HepG2 (cell line): Measurements from ENCODE around the gene SEMA7A. TPM values are rescaled to one million over a fixed set of nuclear protein-coding genes. Genes with fewer than 3 reads are reported as not detected.

Experiments used
- AFF4 ChIP-seq: sonication (generic); formaldehyde crosslinking; IDR thresholded peaks from 2 replicates; pipeline ENCODE4 v1.4.0; 2020; ENCODE audit warnings: missing genetic modification reagents
- AKAP8 ChIP-seq: sonication (generic); formaldehyde crosslinking; IDR thresholded peaks from 2 replicates; pipeline ENCODE4 v1.5.1; 2020; ENCODE audit warnings: mild to moderate bottlenecking, missing genetic modification reagents
- ATF7-NPFF ChIP-seq: sonication (generic); formaldehyde crosslinking; IDR thresholded peaks from 2 replicates; pipeline ENCODE4 v1.8.1; 2023; ENCODE audit warnings: mild to moderate bottlenecking, low read depth, missing genetic modification reagents, moderate library complexity
- CREBL2 ChIP-seq: sonication (generic); formaldehyde crosslinking; IDR thresholded peaks from 2 replicates; pipeline ENCODE4 v1.8.1; 2023; ENCODE audit warnings: missing genetic modification reagents, mild to moderate bottlenecking, borderline replicate concordance
- FOSL1 ChIP-seq: sonication (generic); formaldehyde crosslinking; IDR thresholded peaks from 2 replicates; pipeline ENCODE4 v1.9.0; 2021; ENCODE audit warnings: missing genetic modification reagents, borderline replicate concordance
- HOXA3 ChIP-seq: sonication (generic); formaldehyde crosslinking; IDR thresholded peaks from 2 replicates; pipeline ENCODE4 v1.5.0; 2020; ENCODE audit warnings: missing genetic modification reagents
- HOXA5 ChIP-seq: sonication (generic); formaldehyde crosslinking; IDR thresholded peaks from 2 replicates; pipeline ENCODE4 v1.4.0; 2020; ENCODE audit warnings: missing genetic modification reagents
- NFKB2 ChIP-seq: sonication (generic); formaldehyde crosslinking; IDR thresholded peaks from 2 replicates; pipeline ENCODE4 v1.4.0; 2020; ENCODE audit warnings: missing genetic modification reagents, borderline replicate concordance
- PRPF4 ChIP-seq: fragments of 200-400 bp; formaldehyde crosslinking; IDR thresholded peaks from 2 replicates; pipeline ENCODE4 v1.6.1; 2016; ENCODE audit warnings: low read length, low read depth; ENCODE audit not compliant: poor library complexity, severe bottlenecking
- PTBP1 ChIP-seq: fragments of 200-400 bp; formaldehyde crosslinking; IDR thresholded peaks from 2 replicates; pipeline ENCODE4 v1.6.1; 2018; ENCODE audit warnings: low read length, low read depth; ENCODE audit not compliant: poor library complexity, severe bottlenecking
- RFXAP ChIP-seq: sonication (generic); formaldehyde crosslinking; IDR thresholded peaks from 2 replicates; pipeline ENCODE4 v1.4.0; 2020; ENCODE audit warnings: missing genetic modification reagents, borderline replicate concordance
- SMYD3 ChIP-seq: sonication (generic); formaldehyde crosslinking; IDR thresholded peaks from 2 replicates; pipeline ENCODE4 v1.8.1; 2023; ENCODE audit warnings: mild to moderate bottlenecking, missing genetic modification reagents
- SRY ChIP-seq: sonication (generic); formaldehyde crosslinking; IDR thresholded peaks from 2 replicates; pipeline ENCODE4 v1.8.0; 2022; ENCODE audit warnings: mild to moderate bottlenecking, missing genetic modification reagents
- TBX2 ChIP-seq: sonication (generic); formaldehyde crosslinking; IDR thresholded peaks from 2 replicates; pipeline ENCODE4 v1.5.0; 2020; ENCODE audit warnings: missing genetic modification reagents, mild to moderate bottlenecking, borderline replicate concordance
- U2AF2 ChIP-seq: fragments of 200-400 bp; formaldehyde crosslinking; IDR thresholded peaks from 2 replicates; pipeline ENCODE4 v1.6.1; 2017; ENCODE audit warnings: low read depth, mild to moderate bottlenecking, low read length
- ZNF121 ChIP-seq: sonication (generic); formaldehyde crosslinking; IDR thresholded peaks from 2 replicates; pipeline ENCODE4 v1.5.0; 2020; ENCODE audit warnings: mild to moderate bottlenecking, missing genetic modification reagents
- ZNF180 ChIP-seq: sonication (generic); formaldehyde crosslinking; IDR thresholded peaks from 2 replicates; pipeline ENCODE4 v1.4.0; 2020; ENCODE audit warnings: low read depth, missing genetic modification reagents, borderline replicate concordance
- ZNF263 ChIP-seq: sonication (generic); formaldehyde crosslinking; IDR thresholded peaks from 2 replicates; pipeline ENCODE4 v1.4.0; 2020; ENCODE audit warnings: missing genetic modification reagents
- ZNF564 ChIP-seq: sonication (generic); formaldehyde crosslinking; IDR thresholded peaks from 2 replicates; pipeline ENCODE4 v1.8.1; 2023; ENCODE audit warnings: mild to moderate bottlenecking, missing genetic modification reagents
- ZNF724P ChIP-seq: sonication (generic); formaldehyde crosslinking; IDR thresholded peaks from 2 replicates; pipeline ENCODE4 v1.8.0; 2022; ENCODE audit warnings: missing genetic modification reagents, borderline replicate concordance
- ZNF788 ChIP-seq: sonication (generic); formaldehyde crosslinking; IDR thresholded peaks from 2 replicates; pipeline ENCODE4 v1.5.0; 2020; ENCODE audit warnings: mild to moderate bottlenecking, missing genetic modification reagents, borderline replicate concordance
- ZNF792 ChIP-seq: IDR thresholded peaks from 2 replicates; pipeline ENCODE4 v1.6.1; 2016
- polyA plus RNA-seq, 8 experiments: library from polyadenylated mRNA; depleted of rRNA in 3 of 8; stranded (reverse) in 7 of 8; unstranded in 1 of 8; fragments of >200 nt; fragmentation: Illumina TruSeq in 4 of 8; extraction: Trizol in 4 of 8; gene quantifications; 2 replicates each; pipeline versions ENCODE4 v1.2.1 to v1.2.3, GENCODE V29; 2011 to 2016; ENCODE audit warnings: low read depth in 4 of 8, missing spikeins in 1 of 8, mixed read lengths in 1 of 8; ENCODE audit not compliant: insufficient read depth in 1 of 8
- total RNA-seq, 5 experiments: library from RNA; depleted of rRNA; stranded (reverse); fragments of >200 nt; fragmentation: Illumina TruSeq; extraction: Trizol; gene quantifications; 2 replicates each; pipeline ENCODE4 v1.2.3, GENCODE V29; 2016; ENCODE audit warnings: low read depth in 1 of 5
- TF ChIP-seq, protein P1 (sequence below): sonication (generic); formaldehyde crosslinking; IDR thresholded peaks from 2 replicates; pipeline ENCODE4 v1.9.0; 2021; ENCODE audit warnings: missing genetic modification reagents, mild to moderate bottlenecking, borderline replicate concordance
- TF ChIP-seq, protein P2 (sequence below): sonication (generic); formaldehyde crosslinking; IDR thresholded peaks from 2 replicates; pipeline ENCODE4 v1.5.0; 2020; ENCODE audit warnings: missing genetic modification reagents

The SEMA7A gene
- total and polyA plus RNA-seq, 2 of the 13 experiments (the other 11 are each of a cell fraction or from before 2014, with no cell fraction given), result 9.0 to 15.8 TPM

DNA sequence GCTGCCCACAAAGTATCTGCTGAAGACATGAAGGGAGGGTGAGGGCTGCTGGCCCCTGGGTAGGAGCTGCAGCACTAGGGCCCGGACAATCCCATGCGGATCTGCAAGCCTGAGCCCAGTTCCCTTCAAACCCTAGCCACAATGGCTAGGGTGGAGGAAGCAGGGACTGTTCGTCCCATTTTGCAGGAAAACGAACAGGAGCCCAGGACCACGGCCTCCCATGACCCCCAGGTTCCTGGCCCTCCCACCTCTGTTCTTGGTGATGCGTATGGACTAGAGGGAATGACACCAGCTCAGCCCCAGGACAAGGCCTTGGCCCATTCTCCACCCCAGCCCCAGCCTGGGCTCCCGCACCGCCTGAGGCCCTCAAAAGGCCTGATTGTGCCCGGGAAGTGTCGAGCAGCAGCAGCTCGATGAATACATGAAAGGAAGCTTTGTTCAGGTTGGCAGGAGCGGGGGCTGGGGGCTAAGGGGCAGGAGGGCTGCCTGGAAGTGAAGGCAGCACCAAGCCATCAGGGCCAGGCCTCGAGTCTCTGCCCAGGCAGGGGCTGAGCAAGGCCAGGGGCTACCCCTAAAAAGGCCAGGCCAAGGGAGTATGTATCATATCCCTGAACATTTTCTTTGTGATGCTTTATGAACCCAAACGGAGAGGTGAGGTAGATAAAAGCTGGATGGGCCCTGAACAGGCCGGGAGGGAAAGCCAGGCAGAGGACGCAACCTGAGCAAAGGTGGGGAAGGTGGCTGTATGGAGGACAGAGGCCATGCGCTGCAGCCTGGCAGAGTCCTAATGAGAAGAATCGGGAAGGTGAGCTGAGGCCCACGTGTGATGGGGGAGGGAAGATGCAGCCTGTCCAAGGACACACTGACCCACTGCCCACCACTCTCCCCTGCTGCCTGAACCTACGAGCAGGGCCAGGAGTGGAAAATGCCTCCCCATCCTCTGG lies 12.2 kb downstream of the SEMA7A start (continued):
- TF ChIP-seq CREBL2 (CRISPR knock-in tag) (no peak), HOXA5 (no peak), FOSL1 (CRISPR knock-in tag) (no peak), RFXAP (0 out of 2 replicates have a peak, but pooled peaks have one; percentile 15), HOXA3 (CRISPR knock-in tag) (peak; percentile 54), SMYD3 (CRISPR knock-in tag) (no peak), NFKB2 (CRISPR knock-in tag) (no peak; the same call in 1 of the 2 replicates), AFF4 (CRISPR knock-in tag) (no peak), TBX2 (CRISPR knock-in tag) (no peak), ZNF792 (CRISPR knock-in tag) (no peak), ATF7-NPFF (CRISPR knock-in tag) (no peak), ZNF121 (CRISPR knock-in tag) (peak; percentile 39; the same call in 1 of the 2 replicates), U2AF2 (no peak), PRPF4 (no peak), ZNF564 (no peak), SRY (CRISPR knock-in tag) (no peak), PTBP1 (no peak), ZNF788 (CRISPR knock-in tag) (no peak; the same call in 1 of the 2 replicates), ZNF263 (CRISPR knock-in tag) (0 out of 2 replicates have a peak, but pooled peaks have one; percentile 21), AKAP8 (CRISPR knock-in tag) (peak; percentile 76), ZNF180 (no peak), ZNF724P (CRISPR knock-in tag) (no peak)
- TF ChIP-seq, protein P1, sequence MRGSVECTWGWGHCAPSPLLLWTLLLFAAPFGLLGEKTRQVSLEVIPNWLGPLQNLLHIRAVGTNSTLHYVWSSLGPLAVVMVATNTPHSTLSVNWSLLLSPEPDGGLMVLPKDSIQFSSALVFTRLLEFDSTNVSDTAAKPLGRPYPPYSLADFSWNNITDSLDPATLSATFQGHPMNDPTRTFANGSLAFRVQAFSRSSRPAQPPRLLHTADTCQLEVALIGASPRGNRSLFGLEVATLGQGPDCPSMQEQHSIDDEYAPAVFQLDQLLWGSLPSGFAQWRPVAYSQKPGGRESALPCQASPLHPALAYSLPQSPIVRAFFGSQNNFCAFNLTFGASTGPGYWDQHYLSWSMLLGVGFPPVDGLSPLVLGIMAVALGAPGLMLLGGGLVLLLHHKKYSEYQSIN (CRISPR knock-in tag), result no peak
- TF ChIP-seq, protein P2, sequence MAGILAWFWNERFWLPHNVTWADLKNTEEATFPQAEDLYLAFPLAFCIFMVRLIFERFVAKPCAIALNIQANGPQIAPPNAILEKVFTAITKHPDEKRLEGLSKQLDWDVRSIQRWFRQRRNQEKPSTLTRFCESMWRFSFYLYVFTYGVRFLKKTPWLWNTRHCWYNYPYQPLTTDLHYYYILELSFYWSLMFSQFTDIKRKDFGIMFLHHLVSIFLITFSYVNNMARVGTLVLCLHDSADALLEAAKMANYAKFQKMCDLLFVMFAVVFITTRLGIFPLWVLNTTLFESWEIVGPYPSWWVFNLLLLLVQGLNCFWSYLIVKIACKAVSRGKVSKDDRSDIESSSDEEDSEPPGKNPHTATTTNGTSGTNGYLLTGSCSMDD (CRISPR knock-in tag), result no peak
